Neuronal stem cell (in vitro differentiated cells): ENCODE measurements around the gene MSI1.

Experiments
- DNase-seq: peaks from one replicate; pipeline ENCODE4 v3.0.0-alpha.2; 2013; ENCODE audit warnings: low spot score
- H2AFZ ChIP-seq: one replicate; pipeline ENCODE4 v1.6.1; 2013; ENCODE audit warnings: mild to moderate bottlenecking, low read length, inconsistent platforms
- H2AK5ac ChIP-seq: 2 replicates; pipeline ENCODE4 v1.6.1; 2013; ENCODE audit warnings: low read depth, mild to moderate bottlenecking, inconsistent platforms, low read length, moderate library complexity, mixed read lengths
- H2BK120ac ChIP-seq: 2 replicates; pipeline ENCODE4 v1.6.1; 2013; ENCODE audit warnings: low read depth, mild to moderate bottlenecking, inconsistent platforms, low read length, moderate library complexity, mixed read lengths
- H2BK12ac ChIP-seq: one replicate; pipeline ENCODE4 v1.6.1; 2013; ENCODE audit warnings: low read length, inconsistent platforms
- H2BK15ac ChIP-seq: 2 replicates; pipeline ENCODE4 v1.6.1; 2013; ENCODE audit warnings: mild to moderate bottlenecking, low read length, inconsistent platforms, mixed read lengths
- H2BK5ac ChIP-seq: one replicate; pipeline ENCODE4 v1.6.1; 2013; ENCODE audit warnings: inconsistent platforms, mild to moderate bottlenecking, low read length, moderate library complexity
- H3K14ac ChIP-seq: one replicate; pipeline ENCODE4 v1.6.1; 2013; ENCODE audit warnings: low read length, inconsistent platforms
- H3K18ac ChIP-seq: 2 replicates; pipeline ENCODE4 v1.6.1; 2013; ENCODE audit warnings: low read length, inconsistent platforms
- H3K23ac ChIP-seq: 2 replicates; pipeline ENCODE4 v1.6.1; 2013; ENCODE audit warnings: low read depth, mild to moderate bottlenecking, mixed read lengths, low read length, inconsistent platforms; ENCODE audit not compliant: poor library complexity
- H3K27ac ChIP-seq: replicated peaks from 3 replicates; pipeline ENCODE4 v1.5.1; 2013; ENCODE audit warnings: low read length, inconsistent platforms
- H3K27me3 ChIP-seq, 3 experiments: 2 replicates each; pipeline ENCODE4 v1.6.1; 2013; ENCODE audit warnings: low read length in 3 of 3, mild to moderate bottlenecking in 2 of 3, inconsistent platforms in 1 of 3, low read depth in 1 of 3, mixed read lengths in 1 of 3, moderate library complexity in 1 of 3; ENCODE audit not compliant: control insufficient read depth in 3 of 3, insufficient read depth in 3 of 3
- H3K36me3 ChIP-seq, 2 donors: replicated peaks in 1 of 2; 2 replicates each; pipeline ENCODE4 v1.6.1; 2013; ENCODE audit warnings: low read length in 2 of 2; ENCODE audit not compliant: control insufficient read depth in 2 of 2, insufficient read depth in 2 of 2
- H3K4ac ChIP-seq: 2 replicates; pipeline ENCODE4 v1.6.1; 2013; ENCODE audit warnings: inconsistent platforms, mild to moderate bottlenecking, low read length, moderate library complexity
- H3K4me1 ChIP-seq, 2 donors: 1 replicate in 1 of 2; 2 replicates in 1 of 2; pipeline ENCODE4 v1.6.1; 2013; ENCODE audit warnings: low read length in 2 of 2, low read depth in 1 of 2; ENCODE audit not compliant: control insufficient read depth in 2 of 2, insufficient read depth in 1 of 2
- H3K4me2 ChIP-seq: one replicate; pipeline ENCODE4 v1.6.1; 2013; ENCODE audit warnings: mild to moderate bottlenecking, low read length, inconsistent platforms; ENCODE audit not compliant: insufficient read depth, poor library complexity, severe bottlenecking
- H3K4me3 ChIP-seq, 2 donors: 2 replicates each; pipeline ENCODE4 v1.5.1; 2013; ENCODE audit warnings: low read length in 2 of 2, mild to moderate bottlenecking in 2 of 2, inconsistent platforms in 1 of 2, moderate library complexity in 1 of 2
- H3K79me1 ChIP-seq: one replicate; pipeline ENCODE4 v1.6.1; 2013; ENCODE audit warnings: low read depth, mild to moderate bottlenecking, inconsistent platforms, low read length, moderate library complexity
- H3K9ac ChIP-seq: one replicate; pipeline ENCODE4 v1.6.1; 2013; ENCODE audit warnings: mild to moderate bottlenecking, low read depth, low read length, inconsistent platforms; ENCODE audit not compliant: poor library complexity
- H3K9me3 ChIP-seq, 2 donors: replicated peaks in 1 of 2; 2 replicates each; pipeline versions ENCODE3 to v1.6.1; 2013; ENCODE audit warnings: low read length in 2 of 2, mild to moderate bottlenecking in 2 of 2, inconsistent platforms in 1 of 2, low read depth in 1 of 2, mixed read lengths in 1 of 2, moderate library complexity in 1 of 2; ENCODE audit not compliant: control insufficient read depth in 2 of 2, insufficient read depth in 1 of 2
- H4K8ac ChIP-seq: one replicate; pipeline ENCODE4 v1.6.1; 2013; ENCODE audit warnings: low read depth, mild to moderate bottlenecking, inconsistent platforms, low read length, moderate library complexity
- H4K91ac ChIP-seq: one replicate; pipeline ENCODE4 v1.6.1; 2013; ENCODE audit warnings: low read length, low read depth, mild to moderate bottlenecking, inconsistent platforms; ENCODE audit not compliant: poor library complexity
- WGBS, 2 donors: extraction: QIAGEN DNeasy Blood & Tissue Kit; methylation state at CpG; one replicate each; pipeline ENCODE4 v1.1.7; 2013; ENCODE audit warnings: missing lambda C conversion rate in 2 of 2, mixed read lengths in 1 of 2; ENCODE audit not compliant: insufficient read length in 2 of 2, insufficient replicate concordance in 1 of 2; ENCODE audit errors: extremely low coverage in 2 of 2; 5-methylcytosine and 5-hydroxymethylcytosine counted together

MSI1 gene

DNA sequence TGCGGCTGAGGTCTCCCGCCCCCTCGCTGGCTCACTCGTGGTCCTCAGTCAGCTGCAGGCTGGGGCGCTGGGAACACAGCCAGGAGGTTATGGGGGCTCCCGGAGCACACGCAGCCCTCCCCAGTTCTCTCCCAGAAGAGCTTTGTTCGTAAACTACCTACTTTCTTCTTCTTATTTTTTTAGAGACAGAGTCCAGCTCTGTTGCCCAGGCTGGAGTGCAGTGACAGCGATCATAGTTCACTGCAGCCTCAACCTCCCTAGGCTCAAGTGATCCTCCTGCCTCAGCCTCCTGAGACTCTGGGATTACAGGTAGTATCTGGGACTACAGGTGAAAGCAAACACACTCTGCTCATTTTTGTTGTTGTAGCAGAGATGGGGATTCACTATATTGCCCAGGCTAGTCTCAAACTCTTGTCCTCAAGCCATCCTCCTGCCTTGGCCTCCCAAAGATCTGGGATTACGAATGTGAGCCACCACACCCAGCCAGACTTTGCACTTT lies 25.9 kb downstream of the MSI1 start:
- peak overlapping the region; percentile 11 for H3K4me2 ChIP-seq
- H3K79me1 ChIP-seq, result peaks cover 5% of the 10 kb centered on the region
- H3K18ac ChIP-seq, result no peak overlapping the region
- no peak overlapping the region for H2BK12ac ChIP-seq
- H3K27ac ChIP-seq, result no peak overlapping the region
- no peak overlapping the region for H2BK15ac ChIP-seq
- peaks cover 36 to 58% of the 10 kb centered on the region in 2 donors for H3K36me3 ChIP-seq
- H4K8ac ChIP-seq, result no peak overlapping the region
- H3K9me3 ChIP-seq, result peaks cover 3 to 4% of the 10 kb centered on the region in 2 donors
- H2BK5ac ChIP-seq, result no peak overlapping the region
- H2AFZ ChIP-seq, result no peak overlapping the region
- H3K9ac ChIP-seq, result no peak overlapping the region
- no CpG with 5 or more reads among the region's 10 CpGs for WGBS, 2 donors
- H3K4me1 ChIP-seq, result peaks cover 0 to 5% of the 10 kb centered on the region in 2 donors
- H3K23ac ChIP-seq, result no peak overlapping the region
- no peak overlapping the region for H2BK120ac ChIP-seq
- no peak overlapping the region for H3K14ac ChIP-seq
- no peak overlapping the region for H4K91ac ChIP-seq
- H3K4me3 ChIP-seq, result no peak overlapping the region
- H3K4ac ChIP-seq, result no peak overlapping the region
- H2AK5ac ChIP-seq, result no peak overlapping the region
- H3K27me3 ChIP-seq, result no peaks in the 10 kb centered on the region
- DNase-seq, result no peak

DNA sequence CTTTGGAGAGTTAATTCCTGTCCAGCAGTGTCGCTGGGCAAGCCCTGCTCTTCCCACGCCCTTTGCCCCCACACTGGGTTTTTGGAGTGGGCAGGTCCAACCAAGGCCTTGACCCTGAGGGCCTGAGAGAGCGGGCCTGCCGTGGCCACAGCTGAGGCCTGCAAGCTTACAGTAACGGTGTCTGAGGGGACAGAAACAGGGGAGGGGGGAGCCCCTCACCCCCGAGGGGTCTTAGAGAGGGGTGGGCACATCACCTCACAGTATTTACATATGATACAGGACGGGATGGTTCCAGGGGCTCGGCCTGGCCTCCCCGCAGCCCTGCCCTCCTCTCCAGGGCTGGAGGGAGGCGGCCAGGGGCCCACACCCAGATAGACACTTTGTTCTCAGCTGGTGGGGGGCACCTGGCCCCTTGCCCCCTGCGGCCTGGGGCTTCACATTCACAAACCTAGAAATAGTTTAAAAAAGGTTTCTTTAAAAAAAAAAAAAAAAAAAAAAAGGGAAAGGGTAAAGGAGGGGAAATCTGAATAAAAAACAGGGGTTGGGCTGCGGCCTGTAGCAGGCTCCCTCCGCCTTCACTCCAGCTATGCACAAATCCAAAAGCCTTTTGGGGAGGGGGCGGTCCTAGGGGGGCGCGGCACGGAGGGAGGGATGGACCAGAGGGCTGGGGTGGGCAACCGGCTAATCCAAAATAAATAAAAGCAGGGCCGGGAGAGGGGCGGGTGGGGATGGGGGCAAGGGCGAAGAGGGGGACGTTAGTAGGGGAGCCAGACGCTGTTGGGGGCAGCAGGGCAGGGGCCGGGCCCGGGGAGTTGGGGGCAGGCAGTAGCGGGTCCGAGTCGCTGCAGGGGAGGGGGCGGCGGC lies 26.6 kb downstream of the MSI1 start:
- Histone ChIP-seq H2AK5ac (no peak overlapping the region), H3K18ac (no peak overlapping the region), H3K9me3 (peaks cover 4 to 8% of the 10 kb centered on the region in 2 donors), H2BK15ac (no peak overlapping the region), H3K27me3 (no peaks in the 10 kb centered on the region), H3K27ac (peak overlapping the region; percentile 20), H3K23ac (no peak overlapping the region), H4K91ac (peak overlapping the region; percentile 3), H3K4ac (no peak overlapping the region), H3K4me3 (no peak overlapping the region), H2BK12ac (no peak overlapping the region), H3K14ac (no peak overlapping the region), H2BK5ac (no peak overlapping the region), H4K8ac (no peak overlapping the region), H3K9ac (no peak overlapping the region), H2AFZ (no peak overlapping the region), H2BK120ac (no peak overlapping the region), H3K79me1 (peaks cover 4% of the 10 kb centered on the region), H3K36me3 (peaks cover 29 to 51% of the 10 kb centered on the region in 2 donors), H3K4me2 (peak overlapping the region; percentile 11), H3K4me1 (peaks cover 0 to 5% of the 10 kb centered on the region in 2 donors)
- WGBS, 2 donors, result no CpG with 5 or more reads among the region's 30 CpGs
- no peak for DNase-seq

DNA sequence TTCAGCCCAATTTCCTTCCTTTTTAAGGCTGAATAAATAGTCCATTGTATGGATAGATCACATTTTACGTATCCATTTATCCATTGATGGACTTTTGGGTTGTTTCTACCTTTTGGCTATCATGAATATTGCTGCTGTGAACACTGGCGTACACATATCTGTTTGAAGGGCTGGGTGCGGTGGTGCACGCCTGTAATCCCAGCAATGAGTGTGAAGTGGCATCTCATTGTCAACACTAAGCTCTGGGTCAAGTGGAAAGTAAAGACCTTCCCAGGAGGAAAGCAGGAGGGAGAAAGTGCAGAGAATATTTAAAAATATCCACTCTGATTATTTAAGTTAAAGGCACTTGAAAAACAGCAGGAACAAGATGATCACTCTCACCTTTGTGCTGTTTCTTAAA lies 29.7 kb downstream of the MSI1 start:
- Histone ChIP-seq H3K9ac (no peak overlapping the region), H2AK5ac (no peak overlapping the region), H3K18ac (no peak overlapping the region), H3K36me3 (peaks cover 11 to 21% of the 10 kb centered on the region in 2 donors), H3K79me1 (no peaks in the 10 kb centered on the region), H3K4me2 (no peak overlapping the region), H2BK5ac (no peak overlapping the region), H2BK12ac (no peak overlapping the region), H3K27me3 (no peaks in the 10 kb centered on the region), H3K27ac (no peak overlapping the region), H3K9me3 (peaks cover 11 to 22% of the 10 kb centered on the region in 2 donors), H4K91ac (no peak overlapping the region), H2BK120ac (no peak overlapping the region), H3K4me3 (no peak overlapping the region), H3K23ac (no peak overlapping the region), H3K14ac (no peak overlapping the region), H3K4ac (no peak overlapping the region), H3K4me1 (peaks cover 0 to 5% of the 10 kb centered on the region in 2 donors), H4K8ac (no peak overlapping the region), H2BK15ac (no peak overlapping the region), H2AFZ (no peak overlapping the region)
- WGBS, 2 donors, result no CpG with 5 or more reads among the region's 4 CpGs
- DNase-seq, result no peak

DNA sequence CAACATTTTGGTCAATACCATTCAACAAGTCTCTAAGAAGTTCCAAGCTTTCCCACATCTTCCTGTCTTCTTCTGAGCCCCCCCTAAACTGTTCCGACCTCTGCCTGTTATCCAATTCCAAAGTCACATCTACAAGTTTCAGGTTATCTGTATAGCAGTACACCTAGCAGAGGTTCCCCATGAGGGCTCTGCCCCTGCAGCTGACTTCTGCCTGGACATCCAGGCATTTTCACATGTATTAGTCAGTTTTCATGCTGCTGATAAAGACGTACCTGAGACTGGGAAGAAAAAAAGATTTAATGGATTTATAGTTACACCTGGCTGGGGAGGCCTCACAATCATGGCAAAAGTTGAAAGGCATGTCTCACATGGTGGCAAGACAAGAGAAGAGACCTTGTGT lies 31.2 kb downstream of the MSI1 start:
- peaks cover 11 to 22% of the 10 kb centered on the region in 2 donors for H3K9me3 ChIP-seq
- H3K27me3 ChIP-seq, result no peaks in the 10 kb centered on the region
- no peak overlapping the region for H3K18ac ChIP-seq
- no peak overlapping the region for H2BK12ac ChIP-seq
- no peak overlapping the region for H3K27ac ChIP-seq
- no peak overlapping the region for H3K4me2 ChIP-seq
- no peak overlapping the region for H2AK5ac ChIP-seq
- no peak overlapping the region for H3K23ac ChIP-seq
- peaks cover 0 to 3% of the 10 kb centered on the region in 2 donors for H3K4me1 ChIP-seq
- no peak overlapping the region for H4K91ac ChIP-seq
- no peak overlapping the region for H2AFZ ChIP-seq
- no CpG with 5 or more reads among the region's 2 CpGs for WGBS, 2 donors
- H2BK15ac ChIP-seq, result no peak overlapping the region
- H3K9ac ChIP-seq, result no peak overlapping the region
- no peak overlapping the region for H3K14ac ChIP-seq
- H2BK120ac ChIP-seq, result no peak overlapping the region
- H3K4me3 ChIP-seq, result no peak overlapping the region
- H3K36me3 ChIP-seq, result peaks cover 0 to 7% of the 10 kb centered on the region in 2 donors
- H3K4ac ChIP-seq, result no peak overlapping the region
- no peak overlapping the region for H2BK5ac ChIP-seq
- no peak for DNase-seq
- H4K8ac ChIP-seq, result no peak overlapping the region
- no peaks in the 10 kb centered on the region for H3K79me1 ChIP-seq
